Upper lobe of left lung (tissue), 4 donors: ENCODE measurements around the gene COL6A1.

Source experiments
- EP300 ChIP-seq, 4 donors: sonication (generic); formaldehyde crosslinking; IDR thresholded peaks; one replicate each; pipeline ENCODE4 v1.5.1; 2017; ENCODE audit warnings: antibody characterized with exemption in 4 of 4, control low read depth in 2 of 4
- POLR2A ChIP-seq, 4 donors: fragments of 450-650 bp; IDR thresholded peaks; one replicate each; pipeline ENCODE4 v1.5.1; 2016 to 2017; ENCODE audit warnings: antibody characterized with exemption in 4 of 4, mild to moderate bottlenecking in 2 of 4
- TF ChIP-seq, protein P1 (sequence below), 6 experiments: fragments of 450-650 bp in 4 of 6; fragments of 200-600 bp in 2 of 6; sonication (generic) in 2 of 6; IDR thresholded peaks; one replicate each; pipeline ENCODE4 v1.5.1; 2016 to 2019; ENCODE audit warnings: antibody characterized with exemption in 6 of 6

DNA sequence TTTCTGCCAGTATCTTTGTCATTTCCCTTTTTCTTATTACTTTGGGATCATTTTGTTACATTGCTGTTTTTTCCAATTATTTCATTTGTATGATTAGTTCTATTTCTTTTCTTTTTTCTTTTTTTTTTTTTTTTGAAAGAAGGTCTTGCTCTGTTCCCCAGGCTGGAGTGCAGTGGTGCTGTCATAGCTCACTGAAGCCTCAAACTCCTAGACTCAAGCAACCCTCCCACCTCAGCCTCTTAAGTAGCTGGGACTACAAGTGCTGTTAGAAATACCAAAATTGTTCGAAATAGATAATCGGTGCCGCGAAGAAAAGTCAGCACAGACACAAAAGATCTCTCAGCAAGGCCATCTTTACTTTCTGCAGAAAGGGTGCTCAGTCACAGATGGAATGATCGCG is 26.6 kb upstream of the COL6A1 start:
- TF ChIP-seq, protein P1, sequence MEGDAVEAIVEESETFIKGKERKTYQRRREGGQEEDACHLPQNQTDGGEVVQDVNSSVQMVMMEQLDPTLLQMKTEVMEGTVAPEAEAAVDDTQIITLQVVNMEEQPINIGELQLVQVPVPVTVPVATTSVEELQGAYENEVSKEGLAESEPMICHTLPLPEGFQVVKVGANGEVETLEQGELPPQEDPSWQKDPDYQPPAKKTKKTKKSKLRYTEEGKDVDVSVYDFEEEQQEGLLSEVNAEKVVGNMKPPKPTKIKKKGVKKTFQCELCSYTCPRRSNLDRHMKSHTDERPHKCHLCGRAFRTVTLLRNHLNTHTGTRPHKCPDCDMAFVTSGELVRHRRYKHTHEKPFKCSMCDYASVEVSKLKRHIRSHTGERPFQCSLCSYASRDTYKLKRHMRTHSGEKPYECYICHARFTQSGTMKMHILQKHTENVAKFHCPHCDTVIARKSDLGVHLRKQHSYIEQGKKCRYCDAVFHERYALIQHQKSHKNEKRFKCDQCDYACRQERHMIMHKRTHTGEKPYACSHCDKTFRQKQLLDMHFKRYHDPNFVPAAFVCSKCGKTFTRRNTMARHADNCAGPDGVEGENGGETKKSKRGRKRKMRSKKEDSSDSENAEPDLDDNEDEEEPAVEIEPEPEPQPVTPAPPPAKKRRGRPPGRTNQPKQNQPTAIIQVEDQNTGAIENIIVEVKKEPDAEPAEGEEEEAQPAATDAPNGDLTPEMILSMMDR (IDR thresholded peaks at IDR 0.05) = no peak
- TF ChIP-seq POLR2A (IDR thresholded peaks at IDR 0.05) = no peak
- no peak for TF ChIP-seq EP300 (IDR thresholded peaks at IDR 0.05)
